GM12873 (cell line): ENCODE data around the gene UCHL3.

Source experiments
- TF ChIP-seq, protein P1 (sequence below): IDR thresholded peaks from 2 replicates; pipeline ENCODE4 v1.5.1; 2012; ENCODE audit warnings: low read depth, mild to moderate bottlenecking, moderate library complexity, low read length, control low read depth; ENCODE audit not compliant: insufficient read depth; ENCODE audit errors: missing control alignments

The UCHL3 gene

DNA sequence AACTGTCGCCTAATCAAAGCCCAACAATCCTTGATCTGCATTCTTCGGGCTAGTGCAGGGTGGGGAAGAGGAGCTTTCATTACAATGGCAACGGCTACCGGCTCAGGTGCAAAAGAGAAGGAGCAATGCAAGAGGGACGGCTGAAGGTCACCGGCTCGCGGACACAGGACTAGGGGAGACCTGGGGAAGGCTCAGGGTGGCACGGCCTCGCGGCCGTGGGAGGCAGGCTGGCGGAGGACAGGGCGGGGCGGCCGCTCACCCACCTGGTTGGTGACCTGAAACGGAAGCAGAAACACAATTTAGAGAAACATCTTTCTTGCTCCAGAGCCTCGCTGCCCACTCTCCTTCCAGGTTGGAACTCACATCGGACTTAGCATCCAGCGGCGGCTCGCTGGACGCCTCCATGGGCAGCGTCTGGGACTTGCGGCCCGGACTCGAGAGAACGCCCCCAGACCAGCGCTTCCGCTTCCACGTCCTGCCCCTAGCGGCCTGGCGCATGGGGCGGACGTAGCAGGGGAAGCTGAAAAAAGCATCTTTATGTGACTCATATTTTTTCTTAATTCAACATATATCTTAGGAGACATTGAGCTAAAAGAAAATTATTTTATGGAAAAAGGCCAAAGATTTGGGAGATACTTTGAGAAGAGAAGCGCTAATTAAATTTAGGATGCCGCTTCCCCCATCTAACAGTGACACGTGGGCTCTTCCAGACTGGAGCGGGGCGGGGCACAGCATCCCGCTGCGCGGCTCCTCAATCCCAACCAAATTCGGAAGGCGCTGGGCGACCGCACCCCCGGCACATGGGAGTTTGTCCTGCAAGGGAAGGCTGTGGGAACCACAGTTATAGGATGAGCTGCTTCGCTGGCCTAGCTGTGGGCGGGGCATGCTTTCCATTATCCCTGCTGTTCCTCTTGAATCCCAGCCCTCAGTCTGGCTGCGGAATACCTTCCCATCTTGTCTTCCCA, 11.9 kb upstream of the UCHL3 start, which contains the start of gene COMMD6:
Gene COMMD6 (minus strand): TSS at position 441 of the 965 bp plus-strand sequence. CDS start 36 bp downstream, at position 405.
- TF ChIP-seq, protein P1, sequence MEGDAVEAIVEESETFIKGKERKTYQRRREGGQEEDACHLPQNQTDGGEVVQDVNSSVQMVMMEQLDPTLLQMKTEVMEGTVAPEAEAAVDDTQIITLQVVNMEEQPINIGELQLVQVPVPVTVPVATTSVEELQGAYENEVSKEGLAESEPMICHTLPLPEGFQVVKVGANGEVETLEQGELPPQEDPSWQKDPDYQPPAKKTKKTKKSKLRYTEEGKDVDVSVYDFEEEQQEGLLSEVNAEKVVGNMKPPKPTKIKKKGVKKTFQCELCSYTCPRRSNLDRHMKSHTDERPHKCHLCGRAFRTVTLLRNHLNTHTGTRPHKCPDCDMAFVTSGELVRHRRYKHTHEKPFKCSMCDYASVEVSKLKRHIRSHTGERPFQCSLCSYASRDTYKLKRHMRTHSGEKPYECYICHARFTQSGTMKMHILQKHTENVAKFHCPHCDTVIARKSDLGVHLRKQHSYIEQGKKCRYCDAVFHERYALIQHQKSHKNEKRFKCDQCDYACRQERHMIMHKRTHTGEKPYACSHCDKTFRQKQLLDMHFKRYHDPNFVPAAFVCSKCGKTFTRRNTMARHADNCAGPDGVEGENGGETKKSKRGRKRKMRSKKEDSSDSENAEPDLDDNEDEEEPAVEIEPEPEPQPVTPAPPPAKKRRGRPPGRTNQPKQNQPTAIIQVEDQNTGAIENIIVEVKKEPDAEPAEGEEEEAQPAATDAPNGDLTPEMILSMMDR, result peak; percentile 12

DNA sequence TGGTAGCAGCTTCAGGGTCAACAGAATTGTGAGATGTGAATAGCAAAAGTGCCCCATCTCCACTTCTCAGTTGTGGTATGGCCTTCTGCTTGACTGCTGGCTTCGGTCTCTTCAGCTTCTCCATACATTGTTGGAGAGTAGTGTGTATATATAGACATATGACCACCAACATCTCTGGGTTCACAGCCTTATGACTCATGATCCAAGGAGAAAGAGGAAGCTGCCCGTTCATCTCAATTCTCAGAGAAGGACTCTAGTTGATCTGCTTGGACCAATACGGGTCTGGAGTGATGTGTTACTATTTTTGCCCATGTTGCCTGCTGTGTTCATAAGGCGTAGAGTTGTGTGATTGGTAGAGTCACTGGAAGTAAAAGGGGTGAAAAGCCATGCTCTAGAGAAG, 8.3 kb upstream of the UCHL3 start:
- TF ChIP-seq, protein P1, result no peak

DNA sequence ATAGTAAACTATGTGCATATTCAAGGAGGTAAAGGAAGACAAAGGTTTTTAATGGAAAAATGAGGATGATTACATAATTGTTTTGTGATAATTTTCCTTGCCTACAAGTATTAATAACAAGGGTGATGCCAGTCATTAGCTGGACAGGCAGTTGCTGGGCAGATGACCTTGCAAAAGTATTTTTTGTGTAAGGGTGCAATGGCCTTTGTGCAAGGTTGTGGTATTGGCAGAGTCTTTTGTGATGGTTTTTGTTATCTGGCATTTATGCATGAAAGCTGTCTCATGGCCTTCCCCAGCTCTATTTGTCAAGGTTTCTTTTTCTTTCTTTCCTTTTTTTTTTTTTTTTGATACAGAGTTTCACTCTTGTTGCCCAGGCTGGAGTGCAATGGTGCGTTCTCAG, 7.6 kb upstream of the UCHL3 start:
- TF ChIP-seq, protein P1, result no peak

DNA sequence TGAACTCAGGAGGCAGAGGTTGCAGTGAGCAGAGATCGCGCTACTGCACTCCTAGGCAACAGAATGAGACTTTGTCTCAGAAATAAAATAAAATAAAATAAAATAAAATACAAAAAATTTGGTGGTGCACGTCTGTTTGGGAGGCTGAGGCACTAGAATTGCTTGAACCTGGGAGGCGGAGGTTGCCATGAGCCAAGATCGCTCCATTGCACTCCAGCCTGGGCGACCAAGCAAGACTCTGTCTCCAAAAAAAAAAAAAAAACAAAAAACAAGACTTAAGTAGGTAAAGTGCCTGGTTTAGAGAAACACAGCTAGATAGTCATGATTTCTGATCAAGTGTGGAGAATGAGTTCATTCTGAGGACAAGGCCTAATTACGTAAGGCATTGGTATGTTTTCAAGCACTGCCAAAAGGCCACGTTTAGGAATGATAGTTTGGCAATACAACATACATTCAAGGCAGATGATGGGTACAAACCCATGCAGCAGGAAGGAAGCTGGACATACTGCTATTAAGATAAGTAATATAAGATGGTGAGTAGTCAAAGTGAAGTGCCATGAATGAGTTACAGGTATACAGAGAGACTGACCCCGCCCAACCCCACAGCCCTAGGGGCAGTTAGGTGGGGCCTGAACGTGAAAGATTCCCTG, 4.8 kb upstream of the UCHL3 start:
- TF ChIP-seq, protein P1, result no peak

DNA sequence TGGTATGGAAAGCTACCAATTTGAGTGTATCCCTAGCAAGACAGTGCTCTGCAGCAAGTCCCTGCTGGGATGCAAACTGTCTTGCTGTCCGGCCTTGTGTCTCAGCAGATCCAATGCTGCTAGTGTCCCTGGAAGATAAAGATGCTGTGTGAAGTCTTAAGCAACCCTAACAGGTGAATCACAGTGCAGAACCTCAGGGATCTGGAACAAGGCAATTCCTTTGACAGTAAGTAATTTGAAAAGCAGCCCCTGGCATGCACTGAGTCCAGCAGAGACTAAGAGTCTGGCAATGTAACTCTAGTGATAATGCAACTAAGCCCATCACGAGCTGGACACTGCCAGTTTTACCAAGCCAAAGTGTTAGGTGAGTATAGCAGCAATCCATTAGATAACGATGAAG, 1.7 kb upstream of the UCHL3 start:
- TF ChIP-seq, protein P1, result no peak

DNA sequence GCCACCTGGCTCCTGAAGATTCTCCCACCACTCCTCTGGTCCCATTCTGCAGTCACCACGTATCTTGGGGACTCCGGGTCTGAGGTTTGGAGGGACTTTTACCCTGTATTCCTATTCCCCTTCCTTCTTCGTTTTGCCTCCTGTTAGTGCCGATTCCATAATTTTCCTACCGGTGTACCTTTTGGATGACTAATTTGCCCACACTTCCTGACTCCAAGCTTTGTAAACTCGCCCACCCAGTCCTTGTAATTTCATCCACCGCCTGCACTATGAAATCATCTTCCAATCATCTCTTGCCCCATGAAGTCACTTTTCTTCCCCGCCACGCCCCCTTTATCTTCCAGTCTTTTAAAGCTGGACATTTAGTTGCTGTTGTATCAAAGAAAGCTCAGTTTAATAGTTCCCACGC, 572 bp downstream of the UCHL3 start:
- TF ChIP-seq, protein P1, result no peak

DNA sequence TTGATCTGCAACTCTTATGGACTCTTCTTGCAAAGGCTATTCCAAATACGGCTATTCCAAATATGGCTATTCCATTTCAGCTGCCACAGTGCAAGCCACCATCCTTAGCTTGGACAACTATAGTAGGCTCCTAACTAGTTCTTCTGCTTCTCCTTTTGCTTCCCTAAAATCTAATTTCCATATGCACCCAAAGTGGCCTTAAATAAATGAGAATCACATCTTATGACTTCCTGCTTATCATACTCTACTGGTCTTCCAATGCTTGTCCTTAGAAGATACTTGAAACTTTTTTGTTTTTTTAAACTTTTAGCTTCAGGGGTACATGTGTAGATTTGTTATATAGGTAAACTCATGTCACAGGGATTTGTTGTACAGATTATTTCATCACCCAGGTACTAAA, 4.9 kb downstream of the UCHL3 start:
- TF ChIP-seq, protein P1, result no peak
